CD14-positive monocyte (primary cell): ENCODE measurements around the gene GCK. TPM values are rescaled to one million over a fixed set of nuclear protein-coding genes. Genes with fewer than 3 reads are reported as not detected.

Experiments
- DNase-seq, 3 donors: peaks; one replicate each; pipeline ENCODE4 v3.0.0-alpha.2; 2011 to 2022
- H2AFZ ChIP-seq: 2 replicates; pipeline ENCODE4 v1.6.0; 2012; ENCODE audit warnings: mild to moderate bottlenecking, low read depth, low read length, inconsistent platforms; ENCODE audit not compliant: insufficient read depth, poor library complexity, severe bottlenecking
- H3K27ac ChIP-seq, 2 donors: 1 replicate in 1 of 2; 2 replicates in 1 of 2; pipeline ENCODE4 v1.5.1; 2012 to 2013; ENCODE audit warnings: low read length in 2 of 2, control low read depth in 1 of 2, inconsistent platforms in 1 of 2, low read depth in 1 of 2, mild to moderate bottlenecking in 1 of 2
- H3K27me3 ChIP-seq, 2 donors: one replicate each; pipeline versions ENCODE4 v1.6.0 to v1.6.1; 2011 to 2013; ENCODE audit warnings: low read length in 2 of 2; ENCODE audit not compliant: control insufficient read depth in 2 of 2, insufficient read depth in 2 of 2
- H3K36me3 ChIP-seq, 2 donors: replicated peaks in 1 of 2; 1 replicate in 1 of 2; 2 replicates in 1 of 2; pipeline versions ENCODE4 v1.5.1 to v1.6.1; 2012 to 2013; ENCODE audit warnings: low read length in 2 of 2, control low read depth in 1 of 2, inconsistent platforms in 1 of 2, mild to moderate bottlenecking in 1 of 2; ENCODE audit not compliant: insufficient read depth in 2 of 2, control insufficient read depth in 1 of 2
- H3K4me1 ChIP-seq, 2 donors: 1 replicate in 1 of 2; 2 replicates in 1 of 2; pipeline versions ENCODE4 v1.5.1 to v1.6.1; 2012 to 2013; ENCODE audit warnings: low read length in 2 of 2, control low read depth in 1 of 2, inconsistent platforms in 1 of 2, mild to moderate bottlenecking in 1 of 2, moderate library complexity in 1 of 2; ENCODE audit not compliant: insufficient read depth in 2 of 2, control insufficient read depth in 1 of 2
- H3K4me2 ChIP-seq: replicated peaks from 2 replicates; pipeline ENCODE3; 2012; ENCODE audit warnings: low read length, moderate library complexity, mild to moderate bottlenecking; ENCODE audit not compliant: poor library complexity, severe bottlenecking; ENCODE audit errors: extremely low read depth
- H3K4me3 ChIP-seq, 3 experiments: fragments of 200-600 bp in 1 of 3; sonication (generic) in 1 of 3; replicated peaks in 1 of 3; 1 replicate in 2 of 3; 2 replicates in 1 of 3; pipeline ENCODE4 v1.5.1; 2011 to 2013; ENCODE audit warnings: low read length in 3 of 3, mild to moderate bottlenecking in 3 of 3, control low read depth in 2 of 3, low read depth in 2 of 3, inconsistent platforms in 1 of 3, moderate library complexity in 1 of 3
- H3K79me2 ChIP-seq: 2 replicates; pipeline ENCODE4 v1.6.0; 2012; ENCODE audit warnings: mild to moderate bottlenecking, control low read depth, inconsistent platforms, low read length, moderate library complexity; ENCODE audit not compliant: insufficient read depth
- H3K9ac ChIP-seq: 2 replicates; pipeline ENCODE4 v1.6.0; 2017; ENCODE audit warnings: low read length, mild to moderate bottlenecking; ENCODE audit not compliant: insufficient read depth, poor library complexity, severe bottlenecking
- H3K9me3 ChIP-seq, 2 donors: replicated peaks in 1 of 2; 1 replicate in 1 of 2; 2 replicates in 1 of 2; pipeline versions ENCODE4 v1.5.1 to v1.6.1; 2012 to 2013; ENCODE audit warnings: low read length in 2 of 2, control low read depth in 1 of 2; ENCODE audit not compliant: control insufficient read depth in 1 of 2, insufficient read depth in 1 of 2
- H4K20me1 ChIP-seq: 2 replicates; pipeline ENCODE4 v1.6.0; 2012; ENCODE audit warnings: mild to moderate bottlenecking, low read length, control low read depth, moderate library complexity; ENCODE audit not compliant: insufficient read depth
- H3K27ac Mint-ChIP-seq, 7 donors: one replicate each; pipeline ENCODE4 v1.8.0; 2020; ENCODE audit warnings: mild to moderate bottlenecking in 7 of 7, mixed read lengths in 7 of 7, moderate library complexity in 6 of 7, inconsistent platforms in 2 of 7
- H3K27me3 Mint-ChIP-seq, 3 donors: one replicate each; pipeline ENCODE4 v1.8.0; 2021 to 2022; ENCODE audit warnings: low read depth in 3 of 3, mild to moderate bottlenecking in 3 of 3, mixed read lengths in 3 of 3, moderate library complexity in 3 of 3, inconsistent platforms in 1 of 3
- H3K36me3 Mint-ChIP-seq, 2 donors: one replicate each; pipeline ENCODE4 v1.8.0; 2020; ENCODE audit warnings: mixed read lengths in 2 of 2, inconsistent platforms in 1 of 2, mild to moderate bottlenecking in 1 of 2
- H3K4me1 Mint-ChIP-seq: one replicate; pipeline ENCODE4 v1.8.0; 2020; ENCODE audit warnings: mild to moderate bottlenecking, mixed read lengths
- H3K4me3 Mint-ChIP-seq, 2 donors: one replicate each; pipeline ENCODE4 v1.8.0; 2020; ENCODE audit warnings: mild to moderate bottlenecking in 2 of 2, mixed read lengths in 2 of 2, moderate library complexity in 1 of 2
- H3K9me3 Mint-ChIP-seq, 7 donors: one replicate each; pipeline ENCODE4 v1.8.0; 2020 to 2022; ENCODE audit warnings: mixed read lengths in 7 of 7, mild to moderate bottlenecking in 6 of 7, moderate library complexity in 6 of 7, inconsistent platforms in 2 of 7
- WGBS: methylation state at CpG from one replicate; pipeline ENCODE4 v1.1.5; 2013; ENCODE audit warnings: missing lambda C conversion rate; ENCODE audit not compliant: insufficient coverage; 5-methylcytosine and 5-hydroxymethylcytosine counted together
- intact Hi-C, 2 donors: fragments of 100-400 bp; cut with micrococcal nuclease; formaldehyde crosslinking; loops; one replicate each; pipeline versions ENCODE4 v1.15.0 to v1.15.1; 2023
- polyA plus RNA-seq, 3 donors: library from polyadenylated mRNA; depleted of rRNA in 1 of 3; unstranded in 2 of 3; stranded (reverse) in 1 of 3; fragments of 300-500 nt in 2 of 3; fragments of >200 nt in 1 of 3; fragmentation: Illumina TruSeq in 2 of 3; gene quantifications; 1 replicate in 2 of 3; 2 replicates in 1 of 3; pipeline ENCODE4 v1.2.3, GENCODE V29; 2012 to 2021
- TF ChIP-seq, protein P1 (sequence below): fragments of 200-600 bp; IDR thresholded peaks from one replicate; pipeline ENCODE4 v1.8.0; 2022; ENCODE audit warnings: antibody characterized with exemption, mild to moderate bottlenecking

Gene GCK
- polyA plus RNA-seq, 3 donors: not detected

DNA sequence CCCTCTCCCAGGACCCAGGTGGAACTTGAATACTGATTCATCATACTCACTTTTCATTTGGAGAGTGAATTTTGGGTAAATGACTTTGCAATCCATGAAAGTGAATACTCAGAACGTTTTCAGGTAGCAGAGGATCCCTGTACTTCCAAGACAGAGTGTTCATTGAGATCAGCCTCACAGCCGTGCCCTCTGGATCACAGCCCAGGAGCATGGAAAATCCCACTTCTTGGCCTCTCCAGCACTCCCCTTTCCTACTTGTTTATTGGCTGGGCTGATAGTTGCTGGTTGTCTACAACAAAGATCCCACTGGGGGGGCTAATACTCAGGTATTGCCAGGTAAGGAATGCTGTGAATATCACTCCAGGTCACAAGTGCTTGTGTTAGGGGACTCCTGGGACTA, 5.9 kb downstream of the GCK start:
- DNase-seq: no peak
- Histone ChIP-seq H3K4me1 (no peaks in the 10 kb centered on the region), H3K9ac (no peak overlapping the region), H3K27ac (no peak overlapping the region), H3K36me3 (no peaks in the 10 kb centered on the region), H3K79me2 (no peaks in the 10 kb centered on the region), H3K27me3 (no peaks in the 10 kb centered on the region), H2AFZ (no peak overlapping the region), H3K9me3 (peaks cover 11 to 13% of the 10 kb centered on the region in 2 donors), H3K4me3 (no peak overlapping the region), H3K4me2 (no peak overlapping the region), H4K20me1 (no peaks in the 10 kb centered on the region)
- H3K27me3 Mint-ChIP-seq: peaks cover 5 to 8% (median 7%) of the 10 kb centered on the region in 3 donors
- no CpG with 5 or more reads among the region's 2 CpGs for WGBS
- intact Hi-C loops: no loop called here
- TF ChIP-seq, protein P1, sequence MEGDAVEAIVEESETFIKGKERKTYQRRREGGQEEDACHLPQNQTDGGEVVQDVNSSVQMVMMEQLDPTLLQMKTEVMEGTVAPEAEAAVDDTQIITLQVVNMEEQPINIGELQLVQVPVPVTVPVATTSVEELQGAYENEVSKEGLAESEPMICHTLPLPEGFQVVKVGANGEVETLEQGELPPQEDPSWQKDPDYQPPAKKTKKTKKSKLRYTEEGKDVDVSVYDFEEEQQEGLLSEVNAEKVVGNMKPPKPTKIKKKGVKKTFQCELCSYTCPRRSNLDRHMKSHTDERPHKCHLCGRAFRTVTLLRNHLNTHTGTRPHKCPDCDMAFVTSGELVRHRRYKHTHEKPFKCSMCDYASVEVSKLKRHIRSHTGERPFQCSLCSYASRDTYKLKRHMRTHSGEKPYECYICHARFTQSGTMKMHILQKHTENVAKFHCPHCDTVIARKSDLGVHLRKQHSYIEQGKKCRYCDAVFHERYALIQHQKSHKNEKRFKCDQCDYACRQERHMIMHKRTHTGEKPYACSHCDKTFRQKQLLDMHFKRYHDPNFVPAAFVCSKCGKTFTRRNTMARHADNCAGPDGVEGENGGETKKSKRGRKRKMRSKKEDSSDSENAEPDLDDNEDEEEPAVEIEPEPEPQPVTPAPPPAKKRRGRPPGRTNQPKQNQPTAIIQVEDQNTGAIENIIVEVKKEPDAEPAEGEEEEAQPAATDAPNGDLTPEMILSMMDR: no peak
- no peaks in the 10 kb centered on the region for H3K4me1 Mint-ChIP-seq
- no peak overlapping the region for H3K4me3 Mint-ChIP-seq
- H3K36me3 Mint-ChIP-seq: no peaks in the 10 kb centered on the region
- H3K27ac Mint-ChIP-seq: no peak overlapping the region
- peaks cover 5 to 17% (median 13%) of the 10 kb centered on the region in 7 donors for H3K9me3 Mint-ChIP-seq

DNA sequence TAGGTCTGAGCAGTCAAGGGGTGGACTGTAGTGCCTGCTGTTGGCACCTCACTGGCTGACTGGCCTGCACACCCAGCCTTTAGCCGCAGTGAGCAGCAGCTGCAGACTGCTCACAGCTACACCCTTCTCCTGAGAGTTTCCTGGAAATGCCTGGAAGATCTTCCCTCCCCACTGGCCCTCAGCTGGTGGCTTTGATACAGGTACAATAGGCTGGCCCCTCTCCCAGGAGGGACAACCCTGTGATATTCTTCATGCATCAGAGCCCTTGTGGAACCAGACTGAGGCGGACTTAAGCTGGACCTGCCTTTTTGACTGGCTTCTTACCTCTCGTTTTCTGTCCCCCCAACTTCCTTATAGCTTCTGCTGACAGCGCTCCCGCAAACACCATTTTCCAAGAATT, 6.4 kb downstream of the GCK start:
- Histone ChIP-seq H3K36me3 (no peaks in the 10 kb centered on the region), H3K79me2 (no peaks in the 10 kb centered on the region), H3K27me3 (no peaks in the 10 kb centered on the region), H3K4me1 (no peaks in the 10 kb centered on the region), H4K20me1 (no peaks in the 10 kb centered on the region), H2AFZ (no peak overlapping the region), H3K27ac (no peak overlapping the region), H3K4me2 (no peak overlapping the region), H3K9me3 (peaks cover 11 to 13% of the 10 kb centered on the region in 2 donors), H3K4me3 (no peak overlapping the region), H3K9ac (no peak overlapping the region)
- WGBS: 77% methylated on average over 4 of the region's 5 CpGs
- no peak overlapping the region for H3K4me3 Mint-ChIP-seq
- H3K4me1 Mint-ChIP-seq: no peaks in the 10 kb centered on the region
- peaks cover 5 to 8% (median 7%) of the 10 kb centered on the region in 3 donors for H3K27me3 Mint-ChIP-seq
- no peaks in the 10 kb centered on the region for H3K36me3 Mint-ChIP-seq
- TF ChIP-seq, protein P1: no peak
- H3K9me3 Mint-ChIP-seq: peaks cover 5 to 17% (median 13%) of the 10 kb centered on the region in 7 donors
- H3K27ac Mint-ChIP-seq: no peak overlapping the region
- DNase-seq: no peak
- intact Hi-C loops: no loop called here
